NCI-H2081 treated with DMSO at 0.1 percent for 48 hours (cell line): ENCODE results near the gene C5orf46.
"Not testable (repeated sequence)": the region's sequence is repeated elsewhere in the genome, so short reads cannot be mapped to it uniquely, and the experiment has no call there.

ENCODE experiments used
- DNase-seq: peaks from one replicate; lab custom pipeline; 2025; lab: John Stamatoyannopoulos, UW

The C5orf46 gene

GRCh38 chr5:147906326-147907095, at the start of gene C5orf46:
Gene C5orf46 (minus strand): TSS chr5:147906538. CDS start chr5:147906501, 37 bp downstream.
- DNase-seq = no peak

GRCh38 chr5:147954971-147955370, 48.6 kb upstream of the C5orf46 start:
- no peak for DNase-seq

GRCh38 chr5:147949711-147950573, 43.6 kb upstream of the C5orf46 start:
- DNase-seq = no peak

- DNase-seq = not testable (repeated sequence)
These were observed 40.4 kb upstream of the C5orf46 start for GRCh38 chr5:147946658-147947274.

GRCh38 chr5:147939431-147940114, 33.2 kb upstream of the C5orf46 start:
- DNase-seq = no peak

- DNase-seq = no peak
These were observed 28.7 kb upstream of the C5orf46 start for GRCh38 chr5:147935032-147935431.

- DNase-seq = no peak
These were observed 24.4 kb upstream of the C5orf46 start for GRCh38 chr5:147930769-147931168.

GRCh38 chr5:147927901-147928300, 21.6 kb upstream of the C5orf46 start:
- DNase-seq = no peak

- DNase-seq = no peak
These were observed 18.7 kb upstream of the C5orf46 start for GRCh38 chr5:147925020-147925419.

GRCh38 chr5:147921136-147921535, 14.8 kb upstream of the C5orf46 start:
- DNase-seq = no peak

GRCh38 chr5:147920420-147921030, 14.2 kb upstream of the C5orf46 start:
- no peak for DNase-seq

GRCh38 chr5:147918899-147919298, 12.6 kb upstream of the C5orf46 start:
- DNase-seq = no peak

- DNase-seq = no peak
These were observed 11.9 kb upstream of the C5orf46 start for GRCh38 chr5:147918101-147918685.

- DNase-seq = no peak
These were observed 7.4 kb upstream of the C5orf46 start for GRCh38 chr5:147913786-147914185.

GRCh38 chr5:147912011-147912410, 5.7 kb upstream of the C5orf46 start:
- no peak for DNase-seq

- no peak for DNase-seq
These were observed 5.1 kb upstream of the C5orf46 start for GRCh38 chr5:147911427-147911826.

GRCh38 chr5:147904110-147904509, 2.2 kb downstream of the C5orf46 start:
- DNase-seq = no peak

- DNase-seq = no peak
These were observed 3.7 kb downstream of the C5orf46 start for GRCh38 chr5:147902609-147903115.

- no peak for DNase-seq
These were observed 4.7 kb downstream of the C5orf46 start for GRCh38 chr5:147901599-147902039.

- DNase-seq = no peak
These were observed 7.4 kb downstream of the C5orf46 start for GRCh38 chr5:147898875-147899401.

- no peak for DNase-seq
These were observed 10.5 kb downstream of the C5orf46 start for GRCh38 chr5:147895864-147896263.
